ENCODE data around the gene ZNF148.

DNA sequence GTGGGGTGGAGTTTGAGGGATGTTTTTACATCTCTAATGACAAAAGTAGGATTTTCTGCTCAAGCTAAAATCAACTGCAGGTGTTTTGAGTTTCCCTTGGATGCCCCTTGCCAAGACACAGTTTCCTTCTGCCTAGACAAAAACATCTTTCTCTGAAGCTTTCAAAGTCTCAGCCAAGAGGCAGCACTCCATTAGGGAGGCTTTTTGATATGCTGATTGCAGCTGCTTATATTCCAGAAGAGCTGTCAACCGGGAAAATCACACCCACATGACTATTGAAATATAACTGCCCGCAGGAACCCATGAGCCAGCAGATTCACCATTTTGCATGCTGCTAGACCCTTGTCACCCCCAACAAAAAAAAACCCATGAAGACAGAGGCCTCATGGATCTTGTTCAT lies 27.5 kb upstream of the ZNF148 start:
- TF ChIP-seq ZNF274 (IDR thresholded peaks at IDR 0.05; ENCODE audit: low read depth, low read length), result no peak
- TF ChIP-seq YY1 (IDR thresholded peaks at IDR 0.05; ENCODE audit: insufficient read depth, insufficient read length), result no peak
- TF ChIP-seq SUZ12 (IDR thresholded peaks at IDR 0.05; ENCODE audit: extremely low read depth, insufficient read depth, insufficient read length), result no peak
